ENCODE measurements around the gene MEFV. TPM values are rescaled to one million over a fixed set of nuclear protein-coding genes. Genes with fewer than 3 reads are reported as not detected.
A peak's percentile ranks its signal among the peaks of the same experiment; 100 is the strongest.
"Not testable (repeated sequence)": the region's sequence is repeated elsewhere in the genome, so short reads cannot be mapped to it uniquely, and the experiment has no call there.

Gene MEFV
- total RNA-seq (2014; rRNA removed; shearing (Covaris generic)): 0.13 TPM in 1 of 2 replicates, not detected in the other

- no peak for DNase-seq (ENCODE audit: low spot score)
Observed at GRCh38 chr16:3256146-3256865, at the start of gene MEFV. MEFV (minus strand) TSS chr16:3256633; CDS start chr16:3256587, 46 bp downstream.

GRCh38 chr16:3306078-3306477, 49.6 kb upstream of the MEFV start:
- DNase-seq (ENCODE audit: low spot score): no peak

GRCh38 chr16:3305109-3306068, 49.0 kb upstream of the MEFV start, which contains the start of the genes TIGD7 and ZNF75A:
TIGD7 (minus strand) TSS chr16:3305430; CDS start chr16:3300614, 4,816 bp downstream.
ZNF75A (plus strand) TSS chr16:3305497; CDS start chr16:3308429, 2,932 bp downstream.
- DNase-seq (ENCODE audit: low spot score): no peak

DNA sequence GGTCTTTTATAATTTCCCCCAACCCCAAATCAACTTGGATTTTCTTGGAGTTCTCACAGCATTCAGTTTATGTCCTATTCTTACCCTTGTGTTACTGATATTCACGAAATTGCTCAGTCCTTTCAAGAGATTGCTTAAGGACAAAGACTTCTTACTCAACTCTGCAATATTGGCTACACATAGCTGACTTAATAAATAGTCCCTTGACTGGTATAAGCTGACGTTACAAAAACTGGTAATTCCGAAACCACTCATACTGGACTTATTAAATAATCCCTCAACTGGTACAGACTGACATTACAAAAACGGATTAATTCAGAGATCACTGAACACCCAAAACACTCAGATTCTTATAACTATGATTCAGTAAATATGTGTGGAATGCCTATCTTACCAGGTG, 47.9 kb upstream of the MEFV start:
- no peak for DNase-seq (ENCODE audit: low spot score)

- DNase-seq (ENCODE audit: low spot score): no peak
Observed at GRCh38 chr16:3295783-3296182, 39.4 kb upstream of the MEFV start.

DNA sequence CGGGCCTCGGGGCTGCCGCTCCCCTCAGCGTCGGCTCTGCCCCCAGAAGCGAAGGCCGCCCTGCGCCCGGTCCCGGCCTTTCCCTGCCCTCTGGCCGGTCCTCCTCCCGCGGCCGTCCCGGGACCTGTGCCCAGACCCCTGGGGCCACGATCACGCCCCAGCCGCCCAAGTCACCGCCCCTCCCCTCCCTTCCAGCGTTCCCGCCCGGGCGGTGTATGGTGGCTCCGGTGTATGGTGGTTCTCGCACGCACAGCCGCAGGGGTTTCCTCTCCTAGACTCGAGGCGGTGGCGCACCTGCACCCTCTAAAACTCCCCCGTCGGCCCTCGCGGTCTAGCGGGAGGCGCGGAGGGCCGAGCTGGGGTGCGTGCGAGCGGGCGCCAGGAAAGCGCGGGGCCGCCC, 38.8 kb upstream of the MEFV start:
- DNase-seq (ENCODE audit: low spot score): no peak

DNA sequence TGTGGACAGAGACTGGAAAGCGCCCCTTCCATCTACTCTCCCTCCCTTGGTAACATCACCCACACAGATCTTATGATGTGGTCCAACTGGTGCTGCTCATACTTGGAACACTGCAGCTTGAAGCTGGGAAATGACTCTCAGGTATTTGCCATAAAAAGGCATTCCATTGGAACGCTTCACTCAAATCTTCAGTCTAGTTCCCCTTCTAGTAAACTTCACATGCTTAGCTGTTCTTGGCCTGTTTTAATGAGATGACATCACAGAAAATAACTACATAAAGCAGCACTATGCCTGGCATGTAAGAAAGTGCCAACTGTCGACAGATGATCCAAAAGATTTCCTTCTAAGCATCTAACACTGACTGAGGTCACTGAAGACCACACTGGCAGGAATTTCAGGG, 36.2 kb upstream of the MEFV start:
- DNase-seq (ENCODE audit: low spot score): no peak

DNA sequence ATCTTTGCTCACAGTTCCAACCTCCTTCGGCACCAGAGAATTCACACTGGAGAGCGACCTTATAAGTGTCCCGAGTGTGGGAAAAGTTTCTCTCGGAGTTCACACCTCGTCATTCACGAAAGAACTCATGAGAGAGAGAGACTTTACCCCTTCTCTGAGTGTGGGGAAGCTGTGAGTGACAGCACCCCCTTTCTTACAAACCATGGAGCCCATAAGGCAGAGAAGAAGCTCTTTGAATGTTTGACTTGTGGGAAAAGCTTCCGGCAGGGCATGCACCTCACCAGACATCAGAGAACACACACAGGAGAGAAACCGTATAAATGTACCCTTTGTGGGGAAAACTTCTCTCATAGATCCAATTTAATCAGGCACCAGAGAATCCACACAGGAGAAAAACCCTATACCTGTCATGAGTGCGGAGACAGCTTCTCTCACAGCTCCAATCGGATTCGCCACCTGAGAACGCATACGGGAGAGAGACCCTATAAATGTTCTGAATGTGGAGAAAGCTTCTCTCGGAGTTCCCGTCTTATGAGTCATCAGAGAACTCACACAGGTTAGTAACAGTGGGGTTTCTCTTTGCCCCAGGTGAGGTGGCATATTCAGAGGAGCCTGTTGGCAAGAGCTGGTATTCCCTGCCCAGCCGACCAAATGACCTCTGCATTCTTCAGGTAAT, 33.7 kb upstream of the MEFV start:
- no peak for DNase-seq (ENCODE audit: low spot score)

GRCh38 chr16:3285131-3285530, 28.7 kb upstream of the MEFV start:
- no peak for DNase-seq (ENCODE audit: low spot score)

DNA sequence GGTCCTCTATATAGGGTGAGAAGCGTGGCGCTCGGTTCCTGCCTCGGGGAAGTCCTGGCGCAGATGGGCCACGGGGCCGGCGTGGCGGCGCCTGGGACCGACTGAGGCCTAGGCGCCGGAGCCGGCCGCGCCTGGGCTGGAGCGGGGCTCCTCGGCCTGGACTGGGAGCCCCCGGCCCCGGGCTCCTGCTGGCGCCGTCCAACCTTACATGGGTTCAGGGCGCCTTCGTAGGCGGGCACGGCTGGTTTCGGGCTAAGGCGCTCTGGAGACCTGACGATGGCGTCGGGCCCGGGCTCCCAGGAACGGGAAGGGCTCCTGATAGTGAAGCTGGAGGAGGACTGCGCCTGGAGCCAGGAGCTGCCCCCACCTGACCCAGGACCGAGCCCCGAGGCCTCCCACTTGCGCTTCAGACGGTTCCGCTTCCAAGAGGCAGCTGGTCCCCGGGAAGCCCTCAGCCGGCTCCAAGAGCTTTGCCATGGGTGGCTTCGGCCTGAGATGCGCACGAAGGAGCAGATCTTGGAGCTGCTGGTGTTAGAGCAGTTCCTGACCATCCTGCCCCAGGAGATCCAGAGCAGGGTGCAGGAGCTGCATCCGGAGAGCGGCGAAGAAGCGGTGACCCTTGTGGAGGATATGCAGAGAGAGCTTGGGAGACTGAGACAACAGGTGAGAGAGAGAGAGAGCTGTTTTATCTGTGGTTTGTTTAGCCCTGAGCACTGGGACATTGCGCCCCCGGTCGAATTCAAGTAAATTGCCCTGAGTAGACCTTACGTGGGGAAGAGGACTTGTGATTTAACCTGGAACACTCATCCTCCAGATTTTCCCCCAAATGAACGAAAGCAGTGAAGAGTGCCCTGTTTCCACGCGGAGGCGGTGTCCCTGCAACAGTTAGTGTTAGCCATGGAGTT, 27.4 kb upstream of the MEFV start:
- peak; percentile 19 for DNase-seq (ENCODE audit: low spot score)

DNA sequence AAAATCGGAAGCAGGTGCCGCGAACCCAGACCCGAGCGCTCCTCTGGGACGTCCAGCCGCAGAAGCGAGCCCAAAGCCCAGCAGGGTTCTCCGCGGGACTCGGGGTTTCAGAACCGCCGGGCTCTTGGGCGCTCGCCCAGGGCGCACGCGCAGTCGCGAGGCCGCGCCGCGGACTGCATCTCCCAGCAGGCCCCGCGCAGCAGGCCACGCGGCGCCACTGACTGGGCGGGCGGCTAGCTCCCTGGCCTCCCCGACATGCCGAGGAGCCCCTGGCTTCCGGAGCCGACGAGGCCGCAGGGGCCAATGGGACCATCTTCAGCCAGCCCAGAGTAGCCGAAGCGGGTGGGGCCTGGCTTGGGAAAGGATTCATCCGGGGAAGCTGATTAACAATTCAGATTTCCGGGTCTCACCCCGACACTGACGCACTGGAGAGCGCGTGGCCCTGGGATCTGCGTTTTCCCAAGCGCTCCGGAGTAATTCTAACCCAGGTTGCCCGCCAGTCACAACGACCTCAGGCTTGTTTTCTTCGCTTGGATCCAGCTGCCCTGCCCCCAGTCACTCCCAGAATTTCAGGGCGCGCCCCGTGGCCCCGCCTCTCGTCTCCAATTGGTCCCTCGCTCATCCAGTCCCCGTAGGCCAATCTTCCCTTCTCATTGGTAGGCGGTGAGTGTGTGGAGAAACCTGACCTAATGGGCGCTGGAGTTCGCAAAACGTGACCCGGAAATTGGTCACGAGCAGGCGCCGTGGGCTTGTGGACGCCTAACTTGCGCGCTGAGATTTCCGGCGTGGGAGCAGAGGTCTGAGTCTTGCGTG, 26.5 kb upstream of the MEFV start, which contains the start of gene ZNF263:
Gene ZNF263 (plus strand): TSS at position 762 of the 813 bp plus-strand sequence. CDS start 328 bp downstream, outside the sequence.
- peak; percentile 98 for DNase-seq (ENCODE audit: low spot score)

DNA sequence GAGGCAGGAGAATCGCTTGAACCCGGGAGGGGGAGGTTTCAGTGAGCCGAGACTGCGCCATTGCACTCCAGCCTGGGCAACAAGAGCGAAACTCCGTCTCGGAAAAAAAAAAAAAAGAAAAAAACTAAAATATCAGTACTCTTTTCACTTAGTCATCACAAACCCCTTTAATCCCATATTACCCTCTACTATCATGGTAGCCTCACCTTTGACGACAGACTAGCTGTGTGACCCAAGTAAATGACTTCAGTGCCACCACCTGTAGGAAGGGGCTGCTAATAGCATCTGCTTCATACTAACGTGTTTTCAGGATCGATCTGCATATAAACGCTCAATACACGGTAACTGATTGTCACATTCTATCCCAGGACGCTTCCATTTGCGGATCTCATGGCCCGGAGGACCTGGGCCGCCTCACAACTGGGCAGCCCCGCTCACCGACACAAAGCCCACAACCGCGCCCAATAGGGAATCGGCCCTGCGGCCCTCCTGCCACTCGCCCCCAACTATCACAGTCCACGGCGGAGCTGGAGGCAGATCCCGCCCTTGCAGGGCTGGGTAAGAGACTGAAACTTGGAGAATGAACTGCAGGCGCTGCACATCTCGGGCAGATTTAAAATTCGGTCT, 25.8 kb upstream of the MEFV start:
- peak; percentile 74 for DNase-seq (ENCODE audit: low spot score)

DNA sequence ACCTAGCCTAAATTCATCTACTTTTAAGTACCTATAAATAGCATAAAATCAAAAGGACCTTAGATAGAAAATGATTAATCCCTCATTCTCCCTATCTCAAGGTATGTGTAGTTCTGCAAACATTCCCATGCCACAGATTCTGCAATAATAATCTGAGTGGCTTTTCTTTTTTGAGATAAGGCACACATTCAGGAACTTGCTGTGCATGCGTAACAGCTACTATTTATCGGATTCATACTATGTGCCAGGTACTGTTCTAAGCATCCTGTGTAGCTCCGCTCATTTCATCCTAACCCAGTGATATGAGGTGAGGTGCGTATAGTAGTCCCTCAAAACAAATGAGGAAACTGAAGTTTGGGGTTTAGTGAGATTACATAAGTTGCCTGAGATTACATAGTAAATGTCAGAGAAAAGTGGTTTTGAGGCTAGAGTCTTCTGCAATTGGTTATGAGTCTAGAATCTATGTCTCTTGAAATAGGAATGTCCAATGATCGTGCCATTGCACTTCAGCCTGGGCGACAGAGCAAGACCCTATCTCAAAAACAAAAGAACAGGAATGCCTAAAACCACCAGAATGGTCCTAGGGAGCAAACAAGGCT, 24.9 kb upstream of the MEFV start:
- no peak for DNase-seq (ENCODE audit: low spot score)

DNA sequence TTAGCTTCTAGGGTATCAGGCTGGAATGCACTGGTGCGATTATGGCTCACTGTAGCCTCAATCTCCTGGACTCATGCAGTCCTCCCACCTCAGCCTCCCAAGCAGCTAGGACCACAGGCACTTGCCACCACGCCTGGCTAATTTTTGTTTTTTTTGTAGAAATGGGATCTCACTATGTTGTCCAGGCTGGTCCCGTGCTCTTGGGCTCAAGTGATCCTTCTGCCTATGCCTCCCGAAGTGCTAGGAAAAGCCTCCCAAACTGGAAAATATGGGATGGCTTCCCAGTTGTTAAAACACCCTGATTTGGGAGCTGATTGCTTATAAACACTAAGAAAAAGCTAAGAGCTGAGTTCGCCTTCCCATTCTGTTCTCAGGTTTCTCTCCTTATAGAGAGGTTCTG, 20.2 kb upstream of the MEFV start:
- no peak for DNase-seq (ENCODE audit: low spot score)

- no peak for DNase-seq (ENCODE audit: low spot score)
Observed at GRCh38 chr16:3274947-3275346, 18.5 kb upstream of the MEFV start.

GRCh38 chr16:3274490-3274889, 18.1 kb upstream of the MEFV start:
- peak; percentile 60 for DNase-seq (ENCODE audit: low spot score)

DNA sequence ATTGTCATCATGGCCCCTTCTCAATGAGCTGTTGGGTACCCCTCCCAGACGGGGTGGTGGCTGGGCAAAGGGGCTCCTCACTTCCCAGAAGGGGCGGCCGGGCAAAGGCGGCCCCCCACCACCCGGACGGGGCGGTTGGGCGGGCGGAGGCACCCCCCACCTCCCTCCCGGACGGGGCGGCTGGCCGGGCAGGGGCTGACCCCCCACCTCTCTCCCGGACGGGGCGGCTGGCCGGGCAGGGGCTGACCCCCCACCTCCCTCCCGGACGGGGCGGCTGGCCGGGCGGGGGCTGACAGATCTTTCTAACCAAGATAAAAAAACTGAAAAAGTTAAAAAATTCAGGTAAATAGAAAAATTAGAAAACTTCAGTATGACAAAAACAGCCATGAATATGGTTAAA, 14.8 kb upstream of the MEFV start:
- not testable (repeated sequence) for DNase-seq (ENCODE audit: low spot score)

DNA sequence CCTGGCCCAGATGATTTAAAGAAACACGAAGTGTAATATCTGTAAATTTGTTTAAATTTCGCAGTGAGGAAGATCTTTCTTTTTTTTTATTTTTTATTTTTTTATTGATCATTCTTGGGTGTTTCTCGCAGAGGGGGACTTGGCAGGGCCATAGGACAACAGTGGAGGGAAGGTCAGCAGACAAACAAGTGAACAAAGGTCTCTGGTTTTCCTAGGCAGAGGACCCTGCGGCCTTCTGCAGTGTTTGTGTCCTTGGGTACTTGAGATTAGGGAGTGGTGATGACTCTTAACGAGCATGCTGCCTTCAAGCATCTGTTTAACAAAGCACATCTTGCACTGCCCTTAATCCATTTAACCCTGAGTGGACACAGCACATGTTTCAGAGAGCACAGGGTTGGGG, 14.3 kb upstream of the MEFV start:
- not testable (repeated sequence) for DNase-seq (ENCODE audit: low spot score)

- DNase-seq (ENCODE audit: low spot score): no peak
Observed at GRCh38 chr16:3268294-3268693, 11.9 kb upstream of the MEFV start.
